COR-L47 (cell line): ENCODE data around the gene OPA3.

Experiments
- DNase-seq: peaks from one replicate; lab custom pipeline; 2025; lab: John Stamatoyannopoulos, UW

Gene OPA3

GRCh38 chr19:45478454-45479238, 106.0 kb downstream of the OPA3 start:
- peak; percentile 87 for DNase-seq

- peak; percentile 75 for DNase-seq
Observed at GRCh38 chr19:45477713-45478453, 106.7 kb downstream of the OPA3 start.
